Prostate gland (tissue), 2 donors: ENCODE measurements around the gene XAB2. TPM values are rescaled to one million over a fixed set of nuclear protein-coding genes. Genes with fewer than 3 reads are reported as not detected.

Experiments
- DNase-seq: peaks from one replicate; pipeline ENCODE4 v3.0.0-alpha.2; 2019; ENCODE audit warnings: low spot score
- H3K27ac ChIP-seq, 2 donors: fragments of 200-600 bp; sonication (generic); 2 replicates each; pipeline ENCODE4 v1.5.1; 2017 to 2019
- H3K27me3 ChIP-seq: fragments of 200-600 bp; sonication (generic); replicated peaks from 2 replicates; pipeline ENCODE4 v1.5.1; 2019; ENCODE audit not compliant: insufficient read depth
- H3K36me3 ChIP-seq, 2 donors: fragments of 200-600 bp; sonication (generic); 1 replicate in 1 of 2; 2 replicates in 1 of 2; pipeline versions ENCODE4 v1.5.1 to v1.8.1; 2017 to 2019
- H3K4me1 ChIP-seq: fragments of 200-600 bp; sonication (generic); replicated peaks from 2 replicates; pipeline ENCODE4 v1.5.1; 2019
- H3K4me3 ChIP-seq, 2 donors: fragments of 200-600 bp; sonication (generic); 2 replicates each; pipeline ENCODE4 v1.5.1; 2017 to 2019
- H3K9me3 ChIP-seq: fragments of 200-600 bp; sonication (generic); 2 replicates; pipeline ENCODE4 v1.5.1; 2017
- POLR2A ChIP-seq: fragments of 450-650 bp; IDR thresholded peaks from one replicate; pipeline ENCODE4 v1.6.1; 2016; ENCODE audit warnings: antibody characterized with exemption, mild to moderate bottlenecking
- POLR2AphosphoS5 ChIP-seq: sonication (generic); formaldehyde crosslinking; IDR thresholded peaks from one replicate; pipeline ENCODE4 v1.6.1; 2017; ENCODE audit warnings: antibody characterized with exemption
- WGBS: methylation state at CpG from one replicate; pipeline ENCODE4 v1.1.5; 2018; 5-methylcytosine and 5-hydroxymethylcytosine counted together
- intact Hi-C: fragments of 100-400 bp; cut with DNase I; formaldehyde crosslinking; loops from one replicate; pipeline ENCODE4 v1.14.2; 2022
- total RNA-seq, 2 donors: library from RNA; depleted of rRNA; stranded (reverse); fragments of >200 nt; gene quantifications; one replicate each; pipeline ENCODE4 v1.1.0, GENCODE V29; 2016
- TF ChIP-seq, protein P1 (sequence below), 4 experiments: fragments of 200-600 bp in 2 of 4; fragments of 450-650 bp in 2 of 4; sonication (generic) in 2 of 4; IDR thresholded peaks; 1 replicate in 3 of 4; 2 replicates in 1 of 4; pipeline ENCODE4 v1.5.1; 2016 to 2019; ENCODE audit warnings: antibody characterized with exemption in 4 of 4, mild to moderate bottlenecking in 2 of 4, moderate library complexity in 2 of 4

XAB2 gene
- total RNA-seq, 2 donors from 2014 or later = 53.6 to 115 TPM

DNA sequence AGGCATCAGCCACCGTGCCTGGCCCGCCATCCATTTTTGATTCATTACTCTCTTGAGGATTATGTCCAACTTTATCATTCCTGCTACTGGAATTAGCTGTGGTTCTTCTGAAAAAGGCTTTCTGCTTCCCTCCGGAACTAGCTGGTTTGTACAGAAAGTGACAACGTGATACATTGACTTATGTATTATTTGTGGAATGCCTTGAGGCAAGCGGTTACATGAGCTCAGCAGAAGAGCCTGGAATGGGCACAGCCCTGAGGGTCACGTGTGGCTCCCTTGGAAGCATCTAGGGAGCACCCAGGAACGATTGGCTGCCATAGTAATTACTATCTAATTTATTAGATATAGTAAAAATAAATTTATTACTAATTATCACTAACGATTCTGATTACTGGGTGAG is 25.1 kb upstream of the XAB2 start:
- WGBS = 44% methylated on average over 8 of the region's 8 CpGs
- no peak for DNase-seq
- no peaks in the 10 kb centered on the region for H3K9me3 ChIP-seq
- H3K4me1 ChIP-seq = no peaks in the 10 kb centered on the region
- TF ChIP-seq POLR2A = no peak
- no peak for TF ChIP-seq POLR2AphosphoS5
- TF ChIP-seq, protein P1, sequence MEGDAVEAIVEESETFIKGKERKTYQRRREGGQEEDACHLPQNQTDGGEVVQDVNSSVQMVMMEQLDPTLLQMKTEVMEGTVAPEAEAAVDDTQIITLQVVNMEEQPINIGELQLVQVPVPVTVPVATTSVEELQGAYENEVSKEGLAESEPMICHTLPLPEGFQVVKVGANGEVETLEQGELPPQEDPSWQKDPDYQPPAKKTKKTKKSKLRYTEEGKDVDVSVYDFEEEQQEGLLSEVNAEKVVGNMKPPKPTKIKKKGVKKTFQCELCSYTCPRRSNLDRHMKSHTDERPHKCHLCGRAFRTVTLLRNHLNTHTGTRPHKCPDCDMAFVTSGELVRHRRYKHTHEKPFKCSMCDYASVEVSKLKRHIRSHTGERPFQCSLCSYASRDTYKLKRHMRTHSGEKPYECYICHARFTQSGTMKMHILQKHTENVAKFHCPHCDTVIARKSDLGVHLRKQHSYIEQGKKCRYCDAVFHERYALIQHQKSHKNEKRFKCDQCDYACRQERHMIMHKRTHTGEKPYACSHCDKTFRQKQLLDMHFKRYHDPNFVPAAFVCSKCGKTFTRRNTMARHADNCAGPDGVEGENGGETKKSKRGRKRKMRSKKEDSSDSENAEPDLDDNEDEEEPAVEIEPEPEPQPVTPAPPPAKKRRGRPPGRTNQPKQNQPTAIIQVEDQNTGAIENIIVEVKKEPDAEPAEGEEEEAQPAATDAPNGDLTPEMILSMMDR (IDR thresholded peaks at IDR 0.05) = no peak
- intact Hi-C loops = loop anchor here (10.0 kb wide), 1 partner anchor 140 kb away; no protein-coding TSS in a partner anchor
- no peak overlapping the region for H3K4me3 ChIP-seq
- no peak overlapping the region for H3K27ac ChIP-seq
- H3K27me3 ChIP-seq = no peaks in the 10 kb centered on the region
- H3K36me3 ChIP-seq = no peaks in the 10 kb centered on the region

DNA sequence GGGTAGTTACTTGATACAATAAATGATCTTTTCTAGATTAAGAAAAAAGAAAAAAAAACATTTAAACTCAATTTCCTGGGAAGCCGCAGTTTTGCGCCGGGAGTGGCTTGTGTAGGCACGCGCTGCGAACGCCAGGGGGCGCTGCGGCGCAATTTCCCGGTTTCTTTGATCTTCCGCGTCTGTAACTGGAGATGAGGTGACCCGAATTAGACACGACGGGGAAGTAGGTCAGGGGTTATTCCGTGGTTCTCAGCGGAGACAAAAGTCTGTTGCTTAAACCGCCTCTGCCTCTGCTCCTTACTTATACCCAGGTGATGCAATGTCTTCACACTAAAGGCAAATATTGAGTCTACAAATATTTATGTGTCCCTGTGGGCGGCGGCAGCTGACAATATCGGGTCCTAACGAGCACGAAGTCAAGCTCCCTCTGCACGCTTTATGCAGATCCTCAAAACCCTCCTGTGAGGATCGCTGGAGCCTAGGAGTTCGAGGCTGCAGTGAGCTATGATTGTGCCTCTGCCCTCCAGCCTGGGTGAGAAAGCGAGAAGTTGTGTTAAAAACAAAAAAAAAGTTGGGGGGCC is 22.8 kb upstream of the XAB2 start:
- Histone ChIP-seq H3K4me1 (no peaks in the 10 kb centered on the region), H3K9me3 (no peaks in the 10 kb centered on the region), H3K4me3 (no peak overlapping the region), H3K27ac (peak overlapping the region; percentile 12 to 35), H3K36me3 (no peaks in the 10 kb centered on the region), H3K27me3 (no peaks in the 10 kb centered on the region)
- TF ChIP-seq POLR2AphosphoS5 = peak; percentile 70
- TF ChIP-seq, protein P1 (IDR thresholded peaks at IDR 0.05) = peak; percentile 93 to 98 (median 96)
- TF ChIP-seq POLR2A = no peak
- DNase-seq = peak; percentile 70
- intact Hi-C loops = loop anchor here (10.0 kb wide), 1 partner anchor 143 kb away; no protein-coding TSS in a partner anchor
- 6% methylated on average over 28 of the region's 28 CpGs for WGBS

DNA sequence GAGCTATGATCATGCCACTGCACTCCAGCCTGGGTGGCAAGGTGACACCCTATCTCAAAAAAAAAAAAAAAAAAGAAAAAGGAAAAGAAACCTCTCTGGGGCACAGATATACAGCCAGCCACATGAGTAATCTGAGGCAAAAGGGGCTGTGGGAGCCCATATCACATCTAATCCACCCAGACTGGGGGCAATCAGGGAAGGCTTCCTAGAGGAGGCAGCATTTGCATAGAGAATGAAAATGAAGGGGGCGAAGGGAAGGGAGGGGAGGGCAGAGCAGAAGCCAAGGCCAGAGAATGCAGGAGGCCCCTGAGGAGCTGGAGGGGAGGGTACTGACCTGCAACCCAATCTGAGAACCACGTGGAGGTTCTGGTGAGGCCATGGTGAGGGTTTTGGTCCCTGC is 20.8 kb upstream of the XAB2 start:
- Histone ChIP-seq H3K9me3 (no peaks in the 10 kb centered on the region), H3K4me1 (no peaks in the 10 kb centered on the region), H3K4me3 (no peak overlapping the region), H3K27ac (no peak overlapping the region), H3K36me3 (no peaks in the 10 kb centered on the region), H3K27me3 (no peaks in the 10 kb centered on the region)
- intact Hi-C loops = loop anchor here (2.0 to 10.0 kb wide), 2 partner anchors 35 to 145 kb away; no protein-coding TSS in a partner anchor
- TF ChIP-seq, protein P1 (IDR thresholded peaks at IDR 0.05) = no peak
- no peak for TF ChIP-seq POLR2A
- TF ChIP-seq POLR2AphosphoS5 = no peak
- 32% methylated on average over 2 of the region's 2 CpGs for WGBS
- DNase-seq = no peak

DNA sequence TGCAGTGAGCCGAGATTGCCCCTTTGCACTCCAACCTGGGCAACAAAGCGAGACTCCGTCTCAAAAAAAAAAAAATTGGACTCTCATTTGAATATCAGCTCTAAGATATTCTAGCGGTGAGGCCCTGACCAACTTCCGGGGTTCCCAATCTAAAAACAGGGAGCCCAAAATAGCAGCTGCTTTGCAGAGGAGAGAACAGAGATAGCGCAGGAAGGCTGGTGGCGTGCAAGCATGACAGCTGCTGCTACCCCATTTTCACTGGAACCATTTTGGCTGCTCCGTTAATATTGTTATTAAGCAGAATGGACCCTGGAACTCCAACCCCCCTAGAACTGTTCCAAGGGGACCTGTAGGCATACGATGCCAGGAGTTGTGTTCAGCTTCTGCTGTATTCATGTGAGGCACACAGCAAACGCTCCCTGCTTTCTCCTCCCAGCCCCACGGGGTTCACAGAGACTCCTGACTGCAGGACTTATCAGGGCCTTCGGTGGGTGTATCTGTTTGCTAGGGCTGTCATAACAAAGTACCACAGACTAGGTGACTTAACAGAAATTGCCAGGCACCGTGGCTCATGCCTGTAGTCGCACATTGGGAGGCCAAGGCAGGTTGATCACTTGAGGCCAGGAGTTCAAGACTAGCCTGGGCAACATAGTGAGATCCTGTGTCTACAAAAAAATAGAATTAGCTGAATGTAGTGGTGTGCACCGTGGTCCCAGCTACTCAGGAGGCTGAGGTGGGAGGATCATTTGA is 19.1 kb upstream of the XAB2 start:
- intact Hi-C loops = no loop called here
- no peaks in the 10 kb centered on the region for H3K36me3 ChIP-seq
- no peaks in the 10 kb centered on the region for H3K4me1 ChIP-seq
- H3K4me3 ChIP-seq = no peak overlapping the region
- 88% methylated on average over 15 of the region's 15 CpGs for WGBS
- TF ChIP-seq, protein P1 (IDR thresholded peaks at IDR 0.05) = no peak
- no peak for TF ChIP-seq POLR2AphosphoS5
- TF ChIP-seq POLR2A = no peak
- no peaks in the 10 kb centered on the region for H3K27me3 ChIP-seq
- DNase-seq = no peak
- H3K27ac ChIP-seq = no peak overlapping the region
- no peaks in the 10 kb centered on the region for H3K9me3 ChIP-seq

DNA sequence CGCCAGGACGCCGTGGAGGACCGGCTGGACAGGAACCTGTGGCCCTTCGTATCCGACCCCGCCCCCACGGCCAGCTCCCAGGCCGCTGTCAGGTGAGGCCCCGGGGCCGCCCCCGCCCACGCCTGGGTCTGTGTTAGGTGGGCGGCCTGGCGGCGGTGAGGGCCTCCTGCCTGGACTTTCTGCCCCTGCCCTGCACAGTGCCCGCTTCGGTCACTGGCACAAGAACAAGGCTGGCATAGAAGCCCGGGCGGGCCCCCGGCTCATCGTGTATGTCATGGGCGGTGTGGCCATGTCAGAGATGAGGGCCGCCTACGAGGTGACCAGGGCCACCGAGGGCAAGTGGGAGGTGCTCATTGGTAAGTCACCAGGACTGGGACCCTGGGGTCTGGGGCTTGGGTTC is 17.8 kb upstream of the XAB2 start:
- DNase-seq = no peak
- Histone ChIP-seq H3K27ac (no peak overlapping the region), H3K9me3 (no peaks in the 10 kb centered on the region), H3K27me3 (no peaks in the 10 kb centered on the region), H3K4me1 (no peaks in the 10 kb centered on the region), H3K4me3 (no peak overlapping the region), H3K36me3 (no peaks in the 10 kb centered on the region)
- 92% methylated on average over 26 of the region's 26 CpGs for WGBS
- intact Hi-C loops = no loop called here
- TF ChIP-seq POLR2AphosphoS5 (no peak), POLR2A (no peak)
- TF ChIP-seq, protein P1 (IDR thresholded peaks at IDR 0.05) = no peak
